ENCODE measurements around the gene MARCKSL1. TPM values are rescaled to one million over a fixed set of nuclear protein-coding genes. Genes with fewer than 3 reads are reported as not detected.

Gene MARCKSL1
- total RNA-seq, 1 donor from 2014 or later: 833 TPM

DNA sequence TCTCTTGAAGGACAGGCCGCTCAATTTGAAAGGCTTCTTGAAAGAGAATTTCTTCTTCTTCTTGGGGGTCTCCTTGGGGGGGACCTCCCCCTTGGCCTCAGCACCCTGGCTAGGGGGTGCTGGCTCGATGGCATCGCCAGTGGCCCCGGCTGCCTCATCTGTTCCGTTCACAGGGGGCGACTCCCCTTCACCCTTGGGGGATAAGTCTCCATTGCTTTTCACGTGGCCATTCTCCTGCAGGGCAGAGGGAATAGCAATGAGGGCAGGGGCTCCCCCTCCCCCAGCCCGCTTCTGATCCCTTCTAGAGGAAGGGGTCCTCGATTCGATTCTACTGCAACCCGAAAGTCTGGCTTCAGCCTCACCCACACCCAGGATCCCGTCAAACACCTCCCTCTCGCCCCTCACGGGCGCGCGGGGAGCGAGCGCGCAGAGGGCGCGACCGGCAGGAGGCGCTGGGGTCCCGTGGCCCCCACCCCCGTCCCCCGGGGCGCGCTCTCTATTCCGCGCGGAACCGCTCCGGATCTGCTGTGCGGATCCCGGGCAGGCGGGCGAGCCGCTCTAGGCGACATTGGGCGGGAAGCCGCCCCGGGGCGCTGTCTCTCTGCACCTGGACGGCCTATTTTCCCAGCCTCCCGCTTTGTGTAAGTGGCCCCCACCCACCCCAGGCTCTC is 1.0 kb downstream of the MARCKSL1 start:
- Mint-ChIP-seq H3K36me3 (ENCODE audit: insufficient read depth) (peaks cover 18% of the 10 kb centered on the region), H3K4me3 (ENCODE audit: low read depth) (peak overlapping the region; percentile 97), H3K9me3 (ENCODE audit: low read depth) (no peaks in the 10 kb centered on the region), H3K27ac (peak overlapping the region; percentile 98), H3K4me1 (ENCODE audit: low read depth) (peaks cover 40% of the 10 kb centered on the region), H3K27me3 (peaks cover 10% of the 10 kb centered on the region)
- no peak for DNase-seq (ENCODE audit: low spot score, unreplicated experiment)
- TF ChIP-seq, protein P1, sequence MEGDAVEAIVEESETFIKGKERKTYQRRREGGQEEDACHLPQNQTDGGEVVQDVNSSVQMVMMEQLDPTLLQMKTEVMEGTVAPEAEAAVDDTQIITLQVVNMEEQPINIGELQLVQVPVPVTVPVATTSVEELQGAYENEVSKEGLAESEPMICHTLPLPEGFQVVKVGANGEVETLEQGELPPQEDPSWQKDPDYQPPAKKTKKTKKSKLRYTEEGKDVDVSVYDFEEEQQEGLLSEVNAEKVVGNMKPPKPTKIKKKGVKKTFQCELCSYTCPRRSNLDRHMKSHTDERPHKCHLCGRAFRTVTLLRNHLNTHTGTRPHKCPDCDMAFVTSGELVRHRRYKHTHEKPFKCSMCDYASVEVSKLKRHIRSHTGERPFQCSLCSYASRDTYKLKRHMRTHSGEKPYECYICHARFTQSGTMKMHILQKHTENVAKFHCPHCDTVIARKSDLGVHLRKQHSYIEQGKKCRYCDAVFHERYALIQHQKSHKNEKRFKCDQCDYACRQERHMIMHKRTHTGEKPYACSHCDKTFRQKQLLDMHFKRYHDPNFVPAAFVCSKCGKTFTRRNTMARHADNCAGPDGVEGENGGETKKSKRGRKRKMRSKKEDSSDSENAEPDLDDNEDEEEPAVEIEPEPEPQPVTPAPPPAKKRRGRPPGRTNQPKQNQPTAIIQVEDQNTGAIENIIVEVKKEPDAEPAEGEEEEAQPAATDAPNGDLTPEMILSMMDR (IDR thresholded peaks at IDR 0.05; ENCODE audit: unreplicated experiment): peak; percentile 72

DNA sequence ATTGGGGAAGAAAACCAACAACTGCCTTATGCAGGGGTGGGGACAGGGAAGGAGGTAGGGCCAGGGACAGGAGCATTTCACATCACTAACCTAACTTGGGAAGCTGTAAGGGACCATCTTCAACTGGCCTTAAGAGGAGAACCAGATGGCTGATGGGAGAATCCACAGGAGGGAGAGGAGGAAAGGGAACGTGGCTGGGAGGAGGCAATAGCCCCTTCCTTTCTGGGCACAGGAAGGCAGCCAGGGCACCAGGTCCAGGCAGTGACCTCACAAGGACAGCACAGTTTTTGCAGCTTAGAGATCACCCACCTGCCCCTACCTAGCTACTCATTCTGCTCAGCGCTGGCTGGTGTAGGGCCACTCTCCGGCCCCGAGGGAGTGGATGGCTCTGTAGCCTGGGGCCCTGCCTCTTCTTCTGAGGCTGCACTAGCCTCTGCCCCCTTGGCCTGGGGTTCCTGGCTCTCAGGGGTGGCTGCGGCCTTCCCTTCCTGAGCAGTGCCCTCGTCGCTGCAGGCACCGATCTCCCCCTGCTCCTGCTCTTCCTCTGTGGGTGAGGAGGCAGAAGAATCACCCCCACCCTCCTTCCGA is 1.7 kb downstream of the MARCKSL1 start:
- Mint-ChIP-seq H3K27me3 (peaks cover 6% of the 10 kb centered on the region), H3K27ac (peak overlapping the region; percentile 98), H3K36me3 (ENCODE audit: insufficient read depth) (peaks cover 23% of the 10 kb centered on the region), H3K4me1 (ENCODE audit: low read depth) (peaks cover 40% of the 10 kb centered on the region), H3K4me3 (ENCODE audit: low read depth) (peak overlapping the region; percentile 97), H3K9me3 (ENCODE audit: low read depth) (no peaks in the 10 kb centered on the region)
- TF ChIP-seq, protein P1 (IDR thresholded peaks at IDR 0.05; ENCODE audit: unreplicated experiment): no peak
- DNase-seq (ENCODE audit: low spot score, unreplicated experiment): no peak

DNA sequence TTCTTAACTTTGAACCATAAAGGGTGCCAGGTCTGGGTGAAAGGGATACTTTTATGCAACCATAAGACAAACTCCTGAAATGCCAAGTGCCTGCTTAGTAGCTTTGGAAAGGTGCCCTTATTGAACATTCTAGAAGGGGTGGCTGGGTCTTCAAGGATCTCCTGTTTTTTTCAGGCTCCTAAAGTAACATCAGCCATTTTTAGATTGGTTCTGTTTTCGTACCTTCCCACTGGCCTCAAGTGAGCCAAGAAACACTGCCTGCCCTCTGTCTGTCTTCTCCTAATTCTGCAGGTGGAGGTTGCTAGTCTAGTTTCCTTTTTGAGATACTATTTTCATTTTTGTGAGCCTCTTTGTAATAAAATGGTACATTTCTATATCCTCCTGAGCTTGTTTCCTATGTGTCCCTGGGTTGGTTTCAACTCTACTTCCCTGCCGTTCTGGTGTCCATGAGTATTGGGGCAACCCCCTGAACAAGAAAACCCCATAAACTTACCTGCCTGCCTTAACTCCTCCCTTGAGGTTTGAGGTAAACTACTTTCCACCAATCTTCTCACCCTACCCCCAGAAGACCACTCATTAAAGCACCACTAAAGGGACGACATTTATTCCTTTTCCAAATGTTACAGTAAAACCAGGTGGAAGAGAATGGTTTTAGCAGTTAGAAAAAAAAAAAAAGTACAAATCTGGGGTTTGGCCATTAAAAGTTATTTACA is 2.6 kb downstream of the MARCKSL1 start:
- no peak for DNase-seq (ENCODE audit: low spot score, unreplicated experiment)
- TF ChIP-seq, protein P1 (IDR thresholded peaks at IDR 0.05; ENCODE audit: unreplicated experiment): no peak
- H3K9me3 Mint-ChIP-seq (ENCODE audit: low read depth): no peaks in the 10 kb centered on the region
- H3K36me3 Mint-ChIP-seq (ENCODE audit: insufficient read depth): peaks cover 25% of the 10 kb centered on the region
- peak overlapping the region; percentile 92 for H3K27ac Mint-ChIP-seq
- H3K4me3 Mint-ChIP-seq (ENCODE audit: low read depth): peak overlapping the region; percentile 97
- peaks cover under 1% of the 10 kb centered on the region for H3K27me3 Mint-ChIP-seq
- H3K4me1 Mint-ChIP-seq (ENCODE audit: low read depth): peaks cover 35% of the 10 kb centered on the region

DNA sequence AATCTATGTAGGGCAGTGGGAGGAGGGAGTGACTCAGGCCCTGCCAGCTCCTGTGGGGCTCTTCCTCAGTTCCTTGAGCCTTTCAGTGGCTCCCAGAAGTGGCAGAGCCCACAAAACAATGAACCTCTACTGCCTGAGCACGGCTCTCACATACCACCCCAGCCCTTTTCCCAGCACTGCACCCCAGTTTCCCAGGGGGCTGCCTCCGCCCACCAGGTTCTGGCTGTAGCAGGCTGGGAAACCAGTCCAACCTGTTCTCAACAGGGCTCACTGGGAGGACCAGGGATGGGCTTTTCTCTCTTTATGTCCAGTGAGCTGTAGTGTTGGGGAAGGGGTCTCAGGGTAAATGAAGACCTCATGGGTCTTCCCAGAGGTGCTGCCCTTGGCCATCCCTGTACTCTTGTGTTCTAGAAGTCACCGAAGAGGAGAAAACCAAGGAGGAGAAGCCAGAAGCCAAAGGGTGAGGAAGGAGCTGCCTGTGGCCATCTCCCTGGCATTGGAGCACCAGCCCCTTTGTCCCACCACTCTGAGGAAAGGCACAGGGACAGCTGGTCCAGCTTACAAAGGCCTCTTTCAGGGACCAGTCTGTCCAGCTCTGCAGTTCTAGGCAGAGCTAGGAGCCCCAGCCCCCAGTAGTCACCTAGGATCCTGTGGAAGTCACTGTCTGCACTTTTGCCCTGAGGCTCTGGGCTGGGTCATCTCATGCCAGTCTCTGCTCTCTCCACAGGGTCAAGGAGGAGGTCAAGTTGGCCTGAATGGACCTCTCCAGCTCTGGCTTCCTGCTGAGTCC is 3.5 kb downstream of the MARCKSL1 start:
- H3K27ac Mint-ChIP-seq: peak overlapping the region; percentile 96
- TF ChIP-seq, protein P1 (IDR thresholded peaks at IDR 0.05; ENCODE audit: unreplicated experiment): no peak
- H3K9me3 Mint-ChIP-seq (ENCODE audit: low read depth): no peaks in the 10 kb centered on the region
- H3K4me3 Mint-ChIP-seq (ENCODE audit: low read depth): peak overlapping the region; percentile 46
- no peaks in the 10 kb centered on the region for H3K27me3 Mint-ChIP-seq
- DNase-seq (ENCODE audit: low spot score, unreplicated experiment): no peak
- H3K4me1 Mint-ChIP-seq (ENCODE audit: low read depth): peaks cover 29% of the 10 kb centered on the region
- peaks cover 26% of the 10 kb centered on the region for H3K36me3 Mint-ChIP-seq (ENCODE audit: insufficient read depth)

DNA sequence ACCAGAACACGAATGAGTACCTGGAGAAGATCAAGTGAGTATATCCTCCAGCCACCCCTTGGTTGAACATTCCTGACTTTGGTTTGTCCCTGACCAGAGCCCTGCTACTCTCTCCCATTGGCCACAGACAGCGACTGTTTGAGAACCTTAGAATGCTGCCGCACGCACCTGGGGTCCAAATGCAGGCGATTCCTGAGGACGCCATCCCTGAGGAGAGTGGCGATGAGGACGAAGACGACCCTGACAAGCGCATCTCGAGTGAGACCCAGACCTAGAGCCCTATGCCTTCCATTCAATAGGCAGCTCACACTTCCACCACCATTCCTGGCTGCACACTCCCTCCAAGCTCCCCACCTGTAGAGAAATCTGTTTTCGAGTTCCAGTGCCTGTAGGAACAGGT is 4.5 kb downstream of the MARCKSL1 start:
- peaks cover 26% of the 10 kb centered on the region for H3K4me1 Mint-ChIP-seq (ENCODE audit: low read depth)
- H3K27ac Mint-ChIP-seq: peak overlapping the region; percentile 96
- DNase-seq (ENCODE audit: low spot score, unreplicated experiment): no peak
- TF ChIP-seq, protein P1 (IDR thresholded peaks at IDR 0.05; ENCODE audit: unreplicated experiment): no peak
- no peaks in the 10 kb centered on the region for H3K27me3 Mint-ChIP-seq
- H3K36me3 Mint-ChIP-seq (ENCODE audit: insufficient read depth): peaks cover 26% of the 10 kb centered on the region
- no peaks in the 10 kb centered on the region for H3K9me3 Mint-ChIP-seq (ENCODE audit: low read depth)
- no peak overlapping the region for H3K4me3 Mint-ChIP-seq (ENCODE audit: low read depth)
